ENCODE measurements around the gene FGGY.
"Not testable (repeated sequence)": the region's sequence is repeated elsewhere in the genome, so short reads cannot be mapped to it uniquely, and the experiment has no call there.

The FGGY gene

DNA sequence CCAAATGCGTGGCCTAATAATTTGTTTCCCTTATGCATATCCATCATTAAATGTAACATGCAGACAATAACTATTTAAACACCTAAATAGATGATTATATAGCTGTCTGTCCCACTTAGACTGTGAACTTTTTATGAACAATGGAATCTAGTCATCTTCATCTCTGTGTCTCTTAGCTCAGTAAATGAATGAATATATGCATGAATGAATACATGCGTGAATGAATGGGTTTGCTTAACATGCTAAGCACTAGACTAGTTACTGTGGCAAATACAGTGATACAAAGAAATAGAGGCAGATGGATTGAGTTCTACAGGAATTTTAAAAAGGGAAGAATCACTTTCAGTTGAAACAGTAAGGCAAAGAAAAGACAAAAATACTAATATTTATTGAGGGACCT lies 232.0 kb downstream of the FGGY start:
- TF ChIP-seq, protein P1, sequence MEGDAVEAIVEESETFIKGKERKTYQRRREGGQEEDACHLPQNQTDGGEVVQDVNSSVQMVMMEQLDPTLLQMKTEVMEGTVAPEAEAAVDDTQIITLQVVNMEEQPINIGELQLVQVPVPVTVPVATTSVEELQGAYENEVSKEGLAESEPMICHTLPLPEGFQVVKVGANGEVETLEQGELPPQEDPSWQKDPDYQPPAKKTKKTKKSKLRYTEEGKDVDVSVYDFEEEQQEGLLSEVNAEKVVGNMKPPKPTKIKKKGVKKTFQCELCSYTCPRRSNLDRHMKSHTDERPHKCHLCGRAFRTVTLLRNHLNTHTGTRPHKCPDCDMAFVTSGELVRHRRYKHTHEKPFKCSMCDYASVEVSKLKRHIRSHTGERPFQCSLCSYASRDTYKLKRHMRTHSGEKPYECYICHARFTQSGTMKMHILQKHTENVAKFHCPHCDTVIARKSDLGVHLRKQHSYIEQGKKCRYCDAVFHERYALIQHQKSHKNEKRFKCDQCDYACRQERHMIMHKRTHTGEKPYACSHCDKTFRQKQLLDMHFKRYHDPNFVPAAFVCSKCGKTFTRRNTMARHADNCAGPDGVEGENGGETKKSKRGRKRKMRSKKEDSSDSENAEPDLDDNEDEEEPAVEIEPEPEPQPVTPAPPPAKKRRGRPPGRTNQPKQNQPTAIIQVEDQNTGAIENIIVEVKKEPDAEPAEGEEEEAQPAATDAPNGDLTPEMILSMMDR (IDR thresholded peaks at IDR 0.05; ENCODE audit: low read depth, low read length): no peak
- H3K4me3 ChIP-seq (ENCODE audit: low read depth, low read length): no peak overlapping the region
- in situ Hi-C loops (cut with HindIII; ENCODE audit: low sequenced_read_pairs): no loop called here
- no peak for DNase-seq (ENCODE audit: low read depth, low spot score)

DNA sequence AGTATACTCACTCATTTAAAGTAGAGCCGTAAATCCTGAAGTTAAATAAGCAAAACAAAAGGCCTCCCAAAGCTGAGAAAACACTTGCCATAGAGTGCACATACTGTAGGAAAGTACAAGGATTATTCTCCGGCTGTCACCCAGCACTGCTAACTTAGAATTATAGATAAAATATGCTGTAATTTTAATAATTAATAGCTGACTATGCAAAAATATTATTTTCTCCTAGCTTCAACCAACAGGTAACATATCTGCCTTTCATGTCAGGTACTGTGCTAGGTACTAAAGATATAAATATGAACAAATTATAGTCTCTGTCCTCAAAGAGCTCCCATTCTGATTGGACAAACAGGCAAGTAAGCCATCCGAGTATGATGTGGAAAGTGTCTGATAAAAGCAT lies 233.2 kb downstream of the FGGY start:
- in situ Hi-C loops (cut with HindIII; ENCODE audit: low sequenced_read_pairs): no loop called here
- DNase-seq (ENCODE audit: low read depth, low spot score): no peak
- no peak overlapping the region for H3K4me3 ChIP-seq (ENCODE audit: low read depth, low read length)
- TF ChIP-seq, protein P1 (IDR thresholded peaks at IDR 0.05; ENCODE audit: low read depth, low read length): no peak

DNA sequence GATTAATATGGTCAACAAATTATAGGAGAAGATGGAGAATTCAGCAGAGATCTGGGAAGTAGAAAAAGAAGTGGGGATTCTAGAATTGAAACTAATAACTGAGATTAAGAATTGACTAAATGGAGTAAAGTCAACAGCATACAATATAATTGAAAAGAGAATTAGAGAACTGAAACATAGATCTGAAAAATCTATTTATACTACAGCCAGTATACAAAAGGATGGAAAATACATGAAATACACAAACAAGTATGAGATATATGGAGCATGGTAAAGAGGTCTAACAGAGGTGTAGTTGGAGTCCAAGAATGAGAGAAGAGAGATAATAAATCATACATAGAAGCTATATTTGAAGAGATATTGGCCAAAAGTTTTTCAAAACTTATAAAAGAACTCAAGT lies 235.2 kb downstream of the FGGY start:
- no peak overlapping the region for H3K4me3 ChIP-seq (ENCODE audit: low read depth, low read length)
- in situ Hi-C loops (cut with HindIII; ENCODE audit: low sequenced_read_pairs): no loop called here
- TF ChIP-seq, protein P1 (IDR thresholded peaks at IDR 0.05; ENCODE audit: low read depth, low read length): no peak
- no peak for DNase-seq (ENCODE audit: low read depth, low spot score)

DNA sequence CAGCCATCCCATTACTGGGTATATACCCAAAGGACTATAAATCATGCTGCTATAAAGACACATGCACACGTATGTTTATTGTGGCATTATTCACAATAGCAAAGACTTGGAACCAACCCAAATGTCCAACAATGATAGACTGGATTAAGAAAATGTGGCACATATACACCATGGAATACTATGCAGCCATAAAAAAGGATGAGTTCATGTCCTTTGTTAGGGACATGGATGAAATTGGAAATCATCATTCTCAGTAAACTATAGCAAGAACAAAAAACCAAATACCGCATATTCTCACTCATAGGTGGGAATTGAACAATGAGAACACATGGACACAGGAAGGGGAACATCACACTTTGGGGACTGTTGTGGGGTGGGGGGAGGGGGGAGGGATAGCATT lies 241.6 kb downstream of the FGGY start:
- DNase-seq (ENCODE audit: low read depth, low spot score); in situ Hi-C loops (cut with HindIII; ENCODE audit: low sequenced_read_pairs); H3K4me3 ChIP-seq (ENCODE audit: low read depth, low read length): not testable (repeated sequence)

DNA sequence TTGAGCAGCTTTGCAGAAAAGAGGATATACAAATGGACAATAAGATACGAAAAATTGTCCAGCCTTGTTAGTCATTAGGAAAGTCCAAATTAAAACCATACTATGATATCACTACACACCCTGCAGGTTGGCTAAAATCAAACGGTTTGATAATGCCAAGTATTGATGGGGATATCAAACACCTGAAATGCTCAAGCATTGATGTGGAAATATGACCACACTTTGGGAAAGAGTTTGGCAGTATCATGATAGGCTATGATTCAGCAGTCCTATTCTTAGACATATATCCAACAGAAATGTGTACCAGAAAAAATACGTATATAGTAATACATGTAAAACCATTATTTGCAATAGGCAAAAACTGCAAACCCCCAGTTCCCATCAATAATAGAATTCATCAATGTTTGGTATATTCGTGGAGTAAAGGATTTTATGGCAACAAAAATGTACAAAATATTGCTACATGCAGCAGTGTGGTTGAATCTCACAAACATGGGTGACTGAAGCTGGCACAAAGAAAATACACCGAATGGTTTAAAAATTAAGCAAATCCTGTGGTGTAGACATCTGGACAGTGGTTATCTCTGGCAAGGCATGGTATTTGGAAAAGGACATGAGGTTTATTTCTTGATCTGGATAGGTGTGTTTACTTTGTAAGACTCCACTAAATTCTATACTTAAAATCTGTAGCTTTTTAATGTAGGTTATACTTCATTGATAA lies 243.2 kb downstream of the FGGY start:
- TF ChIP-seq, protein P1 (IDR thresholded peaks at IDR 0.05; ENCODE audit: low read depth, low read length): no peak
- in situ Hi-C loops (cut with HindIII; ENCODE audit: low sequenced_read_pairs): no loop called here
- no peak for DNase-seq (ENCODE audit: low read depth, low spot score)
- no peak overlapping the region for H3K4me3 ChIP-seq (ENCODE audit: low read depth, low read length)

DNA sequence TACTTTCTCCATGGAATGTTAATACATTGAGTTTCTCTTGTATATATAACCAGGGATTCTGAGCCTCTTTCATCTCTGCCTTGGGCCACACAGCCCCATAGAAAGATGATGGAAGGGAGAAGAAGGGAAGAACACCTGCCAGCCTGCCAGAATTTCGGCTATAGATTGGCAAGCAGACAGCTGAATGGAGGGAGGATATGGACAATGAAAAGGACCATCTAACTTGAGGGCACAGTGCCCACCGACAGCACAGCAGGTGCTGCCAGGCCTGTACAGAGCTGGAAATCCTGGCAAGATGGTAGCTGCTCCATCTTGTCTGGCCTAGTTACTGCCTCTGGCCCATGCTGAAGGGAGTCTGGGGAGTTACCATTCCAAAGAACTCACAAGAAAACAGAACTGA lies 244.3 kb downstream of the FGGY start:
- DNase-seq (ENCODE audit: low read depth, low spot score): no peak
- no peak overlapping the region for H3K4me3 ChIP-seq (ENCODE audit: low read depth, low read length)
- in situ Hi-C loops (cut with HindIII; ENCODE audit: low sequenced_read_pairs): no loop called here
- TF ChIP-seq, protein P1 (IDR thresholded peaks at IDR 0.05; ENCODE audit: low read depth, low read length): no peak

DNA sequence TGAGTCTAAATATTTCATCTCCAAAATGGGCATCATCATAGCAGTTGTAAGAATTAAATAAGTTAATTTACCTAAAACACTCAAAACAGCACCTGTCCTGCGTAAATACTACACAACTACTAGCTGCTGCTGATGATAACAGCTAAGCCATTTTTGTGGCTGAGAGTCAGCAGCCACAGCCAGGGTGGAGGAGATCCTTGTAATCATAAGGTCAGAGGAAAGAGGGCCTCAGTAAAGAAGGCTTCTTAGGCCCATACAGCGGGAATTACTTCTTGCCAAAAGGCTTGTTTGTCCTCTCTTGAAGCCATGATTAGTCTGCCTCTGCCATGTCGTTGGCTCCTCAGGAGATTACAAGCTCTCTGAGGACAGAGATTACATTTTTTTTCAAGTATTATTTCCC lies 245.0 kb downstream of the FGGY start:
- in situ Hi-C loops (cut with HindIII; ENCODE audit: low sequenced_read_pairs): no loop called here
- H3K4me3 ChIP-seq (ENCODE audit: low read depth, low read length): no peak overlapping the region
- DNase-seq (ENCODE audit: low read depth, low spot score): no peak
- TF ChIP-seq, protein P1 (IDR thresholded peaks at IDR 0.05; ENCODE audit: low read depth, low read length): no peak
